HG02642 (cell line): ENCODE results near the gene ATP11A.
"Not testable (repeated sequence)": the region's sequence is repeated elsewhere in the genome, so short reads cannot be mapped to it uniquely, and the experiment has no call there.

Source experiments
- ATAC-seq: cut with Tn5 transposase; IDR thresholded peaks from one replicate; pipeline ENCODE4 v1.9.1; 2021; ENCODE audit warnings: mild to moderate bottlenecking; ENCODE audit not compliant: unreplicated experiment, poor library complexity

ATP11A gene

GRCh38 chr13:112844879-112845278, 155.0 kb downstream of the ATP11A start:
- no peak for ATAC-seq

DNA sequence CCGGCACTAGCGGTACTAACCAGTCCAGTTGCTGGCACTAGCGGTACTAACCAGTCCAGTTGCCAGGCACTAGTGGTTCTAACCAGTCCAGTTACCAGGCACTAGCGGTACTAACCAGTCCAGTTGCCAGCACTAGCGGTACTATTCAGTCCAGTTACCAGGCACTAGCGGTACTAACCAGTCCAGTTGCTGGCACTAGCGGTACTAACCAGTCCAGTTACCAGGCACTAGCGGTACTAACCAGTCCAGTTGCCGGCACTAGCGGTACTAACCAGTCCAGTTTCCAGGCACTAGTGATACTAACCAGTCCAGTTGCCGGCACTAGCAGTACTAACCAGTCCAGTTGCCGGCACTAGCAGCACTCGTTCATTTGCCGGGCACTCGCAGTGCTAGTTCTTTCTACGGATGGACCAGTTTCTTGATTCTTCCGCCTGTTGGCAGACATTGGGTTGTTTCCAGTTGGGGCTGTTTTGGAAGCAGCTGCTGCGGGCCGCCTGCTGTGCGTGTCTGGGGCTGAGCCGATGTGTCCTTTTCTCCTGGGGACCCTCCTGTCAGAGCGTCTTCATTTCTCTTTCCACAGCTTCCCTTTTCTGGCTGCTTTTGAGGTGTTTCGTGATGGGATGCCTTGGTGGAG, 155.8 kb downstream of the ATP11A start:
- ATAC-seq, result no peak

DNA sequence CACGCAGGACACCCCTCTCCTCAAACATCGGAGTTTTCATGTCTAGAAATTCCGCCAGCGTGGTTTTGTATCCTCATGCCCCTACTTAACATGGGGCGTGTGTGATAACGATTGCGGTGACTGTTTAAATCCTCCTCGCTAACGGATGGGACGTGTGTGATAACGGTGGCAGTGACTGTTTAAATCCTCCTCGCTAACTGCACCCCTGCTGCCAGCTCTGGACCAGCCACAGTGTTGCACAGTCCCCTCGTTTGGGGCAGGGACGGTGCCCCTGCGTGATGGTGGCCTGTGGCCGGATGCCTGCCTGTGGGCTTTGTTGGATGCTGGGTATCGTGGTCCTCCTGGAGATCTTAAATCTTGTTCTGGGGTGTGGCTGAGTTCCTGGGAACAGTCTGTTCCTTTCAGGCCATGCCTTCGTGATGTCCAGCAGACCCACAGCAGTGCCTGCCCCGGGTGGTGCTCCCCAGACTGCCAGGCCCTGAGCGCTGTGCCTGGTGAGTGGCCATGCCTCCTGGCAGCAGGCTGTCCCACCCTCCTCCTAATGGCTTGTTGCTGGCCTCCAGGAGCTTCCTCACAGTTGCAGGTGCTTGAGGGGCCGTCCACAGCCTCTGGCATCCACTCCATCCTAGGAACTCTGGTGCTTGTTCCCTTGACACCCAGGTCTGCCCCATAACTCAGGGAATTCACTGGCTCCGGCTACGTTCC, 156.7 kb downstream of the ATP11A start:
- no peak for ATAC-seq

- ATAC-seq, result no peak
Observed at GRCh38 chr13:112849500-112849899, 159.7 kb downstream of the ATP11A start.

GRCh38 chr13:112850273-112850672, 160.4 kb downstream of the ATP11A start:
- no peak for ATAC-seq

DNA sequence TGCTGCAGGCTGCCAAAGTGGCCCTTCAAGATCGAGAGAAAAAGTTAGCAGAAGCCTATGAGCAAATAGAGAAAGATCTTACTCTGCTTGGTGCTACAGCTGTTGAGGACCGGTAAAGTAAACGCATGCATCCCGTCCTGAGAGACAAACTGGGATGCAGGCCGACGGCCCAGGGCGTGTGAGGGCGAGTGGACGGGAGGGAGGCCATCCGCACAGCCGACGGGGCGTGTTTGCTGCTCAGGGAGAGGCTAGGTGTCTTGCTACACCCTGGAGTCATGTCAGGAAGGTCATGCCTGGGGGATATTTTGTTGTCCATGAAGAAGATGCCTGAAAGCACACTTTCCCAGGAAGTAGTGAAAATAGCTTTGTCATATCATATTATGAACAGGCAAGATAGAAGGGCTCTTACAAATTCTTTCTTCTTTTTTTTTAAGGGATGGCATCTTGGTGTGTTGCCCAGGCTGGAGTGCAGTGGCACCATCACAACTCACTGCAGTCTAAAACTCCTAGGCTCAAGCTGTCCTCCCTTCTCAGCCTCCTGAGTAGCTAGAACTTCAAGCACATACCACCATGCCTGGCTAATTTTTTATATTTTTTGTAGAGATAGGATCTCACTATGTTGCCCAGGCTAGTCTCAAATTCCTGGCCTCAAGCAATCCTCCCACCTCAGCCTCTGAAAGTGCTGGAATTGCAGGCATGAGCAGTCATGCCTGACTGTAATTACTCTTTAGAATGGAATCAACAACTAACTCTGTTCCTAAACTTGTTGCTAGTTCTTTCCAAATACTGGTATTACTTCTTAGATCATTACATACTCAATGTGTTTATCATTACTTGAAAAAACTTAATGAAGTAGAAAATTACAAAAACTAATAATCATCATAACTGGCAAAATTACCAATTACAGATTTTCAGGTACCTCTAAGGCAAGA, 161.5 kb downstream of the ATP11A start:
- no peak for ATAC-seq

DNA sequence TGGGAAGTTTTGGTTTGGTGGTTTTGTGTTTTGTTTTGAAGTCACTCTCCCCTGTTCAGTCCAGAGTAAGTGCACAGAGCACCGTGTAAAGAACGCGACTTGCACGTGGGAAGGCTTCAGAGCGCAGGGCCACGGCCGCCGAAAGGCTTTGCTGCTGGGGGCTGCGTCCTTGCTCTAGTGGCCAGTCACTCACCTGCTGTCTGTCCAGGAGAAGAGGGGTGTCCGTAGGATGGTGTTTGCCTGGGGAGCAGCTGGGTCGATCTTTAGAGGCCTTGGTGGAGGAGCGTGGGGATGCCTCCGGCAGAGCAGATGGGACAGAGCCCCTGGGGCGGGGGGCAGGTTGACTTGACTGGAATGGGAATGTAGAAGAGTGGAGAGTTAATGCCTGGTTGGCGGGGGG, 162.6 kb downstream of the ATP11A start:
- no peak for ATAC-seq

GRCh38 chr13:112852808-112853207, 163.0 kb downstream of the ATP11A start:
- no peak for ATAC-seq

DNA sequence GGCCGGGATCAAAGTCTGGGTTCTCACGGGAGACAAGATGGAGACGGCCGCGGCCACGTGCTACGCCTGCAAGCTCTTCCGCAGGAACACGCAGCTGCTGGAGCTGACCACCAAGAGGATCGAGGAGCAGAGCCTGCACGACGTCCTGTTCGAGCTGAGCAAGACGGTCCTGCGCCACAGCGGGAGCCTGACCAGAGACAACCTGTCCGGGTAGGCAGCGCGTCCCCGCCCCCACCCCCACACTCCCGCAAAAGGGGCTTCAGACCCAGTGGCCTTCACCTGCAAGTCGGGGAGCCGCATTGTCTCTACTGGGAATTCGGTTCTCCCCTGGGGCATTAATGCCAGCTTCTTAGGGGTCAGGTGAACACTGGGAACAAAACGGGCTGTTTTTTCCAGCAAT, 164.5 kb downstream of the ATP11A start:
- no peak for ATAC-seq

GRCh38 chr13:112855859-112856258, 166.0 kb downstream of the ATP11A start:
- no peak for ATAC-seq

GRCh38 chr13:112857914-112858490, 168.2 kb downstream of the ATP11A start:
- ATAC-seq, result no peak

- ATAC-seq, result no peak
Observed at GRCh38 chr13:112859128-112859816, 169.4 kb downstream of the ATP11A start.

DNA sequence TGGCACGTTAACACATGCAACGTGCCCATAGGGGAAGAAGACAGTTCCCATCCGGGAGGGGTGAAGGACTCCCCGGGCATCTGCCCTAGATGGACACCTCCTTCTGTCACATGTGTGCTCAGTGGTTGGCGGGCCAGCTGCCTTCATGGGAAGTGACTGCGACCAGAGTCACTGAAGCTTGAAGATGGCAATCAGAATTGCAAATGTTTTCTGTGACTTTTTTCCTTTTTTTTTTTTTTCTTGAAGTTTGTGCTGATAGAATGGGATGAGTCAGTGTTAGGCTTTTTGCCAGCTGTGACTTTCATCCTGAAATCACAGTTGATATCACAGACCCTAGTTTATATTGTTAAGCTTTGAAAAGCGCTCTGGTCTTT, 170.0 kb downstream of the ATP11A start:
- ATAC-seq, result no peak

DNA sequence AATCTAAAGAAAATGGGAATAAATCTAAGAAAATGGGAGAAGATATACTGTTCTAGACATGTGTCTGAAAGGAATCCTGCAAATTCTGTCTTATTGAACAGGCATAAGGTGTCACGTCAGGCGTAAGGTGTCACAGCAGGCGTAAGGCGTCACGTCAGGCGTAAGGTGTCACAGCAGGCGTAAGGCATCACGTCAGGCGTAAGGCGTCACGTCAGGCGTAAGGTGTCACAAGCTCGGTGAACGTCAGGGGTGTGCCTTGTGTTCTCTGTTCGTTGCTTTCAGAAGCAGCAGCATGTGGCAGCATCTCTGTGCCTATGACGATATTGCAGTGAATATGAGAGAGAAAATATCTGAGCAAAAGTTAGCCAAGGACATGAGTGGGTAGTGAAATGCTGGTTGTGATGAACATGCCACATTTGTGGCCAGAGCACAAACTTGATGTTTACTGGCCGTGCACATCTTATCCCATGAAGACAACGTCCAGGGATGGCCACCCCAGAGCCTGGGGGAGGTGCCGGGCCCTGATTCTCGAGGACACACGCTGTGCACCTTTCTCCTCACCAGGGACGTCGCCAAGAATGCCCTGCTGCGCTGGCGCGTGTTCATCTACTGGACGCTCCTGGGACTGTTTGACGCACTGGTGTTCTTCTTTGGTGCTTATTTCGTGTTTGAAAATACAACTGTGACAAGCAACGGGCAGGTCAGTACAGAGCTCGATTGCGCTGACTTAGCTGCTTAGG, 172.2 kb downstream of the ATP11A start:
- no peak for ATAC-seq

GRCh38 chr13:112863356-112863755, 173.5 kb downstream of the ATP11A start:
- not testable (repeated sequence) for ATAC-seq

DNA sequence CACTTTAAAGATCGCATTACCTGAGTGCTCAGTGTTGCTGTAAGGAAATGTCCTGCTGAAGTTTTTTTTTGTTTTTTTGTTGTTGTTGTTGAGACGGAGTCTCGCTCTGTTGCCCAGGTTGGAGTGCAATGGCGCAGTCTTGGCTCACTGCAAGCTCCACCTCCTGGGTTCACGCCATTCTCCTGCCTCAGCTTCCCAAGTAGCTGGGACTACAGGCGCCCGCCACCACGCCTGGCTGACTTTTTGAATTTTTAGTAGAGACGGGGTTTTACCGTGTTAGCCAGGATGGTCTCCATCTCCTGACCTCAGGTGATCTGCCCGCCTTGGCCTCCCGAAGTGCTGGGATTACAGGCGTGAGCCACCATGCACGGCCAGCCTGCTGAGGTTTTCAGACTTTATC, 175.6 kb downstream of the ATP11A start:
- ATAC-seq, result not testable (repeated sequence)

- ATAC-seq, result no peak
Observed at GRCh38 chr13:112867301-112867711, 177.5 kb downstream of the ATP11A start.

GRCh38 chr13:112868308-112868707, 178.5 kb downstream of the ATP11A start:
- no peak for ATAC-seq

DNA sequence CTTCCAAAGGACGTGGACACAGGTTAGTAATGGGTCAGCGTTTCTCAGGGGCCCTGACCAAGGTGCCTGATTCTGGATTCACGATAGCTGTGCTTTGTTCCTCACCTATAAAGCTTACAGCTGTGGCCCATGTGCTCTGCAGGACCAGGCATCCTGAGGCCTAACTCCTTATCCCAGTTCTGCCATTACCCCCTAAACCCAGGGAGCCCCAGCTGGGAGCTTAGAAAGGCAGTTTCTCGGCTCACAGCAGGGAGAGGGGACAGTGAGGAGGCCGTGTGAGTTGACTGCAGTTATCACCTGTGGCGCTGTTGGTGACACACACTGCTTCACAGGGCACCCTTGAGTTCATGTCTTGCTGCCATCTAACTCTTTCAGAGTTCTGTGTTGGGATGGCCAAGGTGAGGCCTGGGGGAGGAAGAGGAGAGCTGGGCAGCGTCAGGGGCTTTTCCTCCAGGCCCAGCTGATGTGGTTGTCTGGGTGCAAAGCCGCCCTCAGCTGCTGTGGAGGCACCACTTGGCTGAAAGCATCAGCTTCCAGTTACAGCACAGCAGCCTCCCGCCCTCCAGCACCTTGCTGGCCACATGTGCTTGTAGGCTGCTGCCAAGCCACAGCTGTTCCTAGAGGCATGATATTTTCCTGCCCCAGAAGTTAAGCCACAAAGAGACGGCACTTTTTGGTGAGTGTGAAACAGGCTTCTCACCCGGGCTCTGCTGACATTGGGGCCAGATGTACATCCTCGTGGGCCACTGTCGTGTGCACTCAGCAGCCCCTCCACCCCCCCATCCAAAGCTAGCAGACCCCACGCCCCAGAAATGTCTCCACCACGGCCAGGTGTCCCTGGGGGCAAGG, 179.6 kb downstream of the ATP11A start:
- no peak for ATAC-seq
